Measurements from ENCODE around the gene SPSB1.

DNA sequence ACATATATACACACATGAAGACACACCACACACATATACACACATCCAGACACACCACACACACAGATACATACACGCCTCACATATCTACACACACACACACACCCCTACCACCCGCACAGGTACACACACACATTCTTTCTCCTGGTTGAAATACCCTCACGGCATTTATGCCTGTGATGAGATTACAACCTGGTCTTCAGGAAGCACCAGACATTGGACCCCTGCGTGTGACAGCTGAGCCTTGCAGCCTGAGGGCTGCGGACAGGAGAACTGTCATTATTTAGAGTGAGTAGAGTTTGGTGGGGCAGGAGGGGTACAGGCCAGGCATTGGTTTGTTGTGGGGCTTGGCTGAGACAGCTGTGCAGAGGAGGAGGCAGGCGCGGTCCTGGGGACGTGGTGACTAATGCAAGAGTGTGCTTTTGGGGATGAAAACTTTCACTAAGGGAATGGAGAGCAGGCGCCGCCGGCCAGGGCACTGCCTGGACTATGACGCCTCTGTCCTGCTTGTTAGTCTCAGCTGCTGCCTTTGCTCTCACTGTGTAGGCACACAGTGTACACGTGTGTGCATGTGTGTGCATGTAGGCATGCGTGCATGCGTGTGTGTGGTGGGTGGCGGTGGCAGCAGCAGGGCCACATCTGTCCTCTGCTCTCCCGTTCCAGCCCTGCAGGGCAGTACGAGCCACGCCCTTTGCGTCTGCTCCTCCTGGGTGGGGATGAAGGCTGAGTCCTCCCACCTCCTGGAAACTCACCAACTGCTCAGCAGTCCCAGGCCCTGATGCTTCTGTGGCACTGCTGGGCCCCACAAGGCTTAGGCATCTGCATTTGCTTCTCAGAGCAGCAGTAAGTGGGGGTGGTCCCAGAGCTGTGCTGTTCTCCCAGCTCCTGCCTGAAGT is 57.6 kb downstream of the SPSB1 start:
- TF ChIP-seq, protein P1, sequence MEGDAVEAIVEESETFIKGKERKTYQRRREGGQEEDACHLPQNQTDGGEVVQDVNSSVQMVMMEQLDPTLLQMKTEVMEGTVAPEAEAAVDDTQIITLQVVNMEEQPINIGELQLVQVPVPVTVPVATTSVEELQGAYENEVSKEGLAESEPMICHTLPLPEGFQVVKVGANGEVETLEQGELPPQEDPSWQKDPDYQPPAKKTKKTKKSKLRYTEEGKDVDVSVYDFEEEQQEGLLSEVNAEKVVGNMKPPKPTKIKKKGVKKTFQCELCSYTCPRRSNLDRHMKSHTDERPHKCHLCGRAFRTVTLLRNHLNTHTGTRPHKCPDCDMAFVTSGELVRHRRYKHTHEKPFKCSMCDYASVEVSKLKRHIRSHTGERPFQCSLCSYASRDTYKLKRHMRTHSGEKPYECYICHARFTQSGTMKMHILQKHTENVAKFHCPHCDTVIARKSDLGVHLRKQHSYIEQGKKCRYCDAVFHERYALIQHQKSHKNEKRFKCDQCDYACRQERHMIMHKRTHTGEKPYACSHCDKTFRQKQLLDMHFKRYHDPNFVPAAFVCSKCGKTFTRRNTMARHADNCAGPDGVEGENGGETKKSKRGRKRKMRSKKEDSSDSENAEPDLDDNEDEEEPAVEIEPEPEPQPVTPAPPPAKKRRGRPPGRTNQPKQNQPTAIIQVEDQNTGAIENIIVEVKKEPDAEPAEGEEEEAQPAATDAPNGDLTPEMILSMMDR (IDR thresholded peaks at IDR 0.05): no peak
- TF ChIP-seq POLR2A (IDR thresholded peaks at IDR 0.05) (no peak), EP300 (IDR thresholded peaks at IDR 0.05) (no peak)
